CMK (cell line): Measurements from ENCODE around the gene PHKA2.

Experiments used
- DNase-seq: peaks from one replicate; pipeline ENCODE4 v3.0.0-alpha.2; 2010; ENCODE audit warnings: low read depth

Gene PHKA2

DNA sequence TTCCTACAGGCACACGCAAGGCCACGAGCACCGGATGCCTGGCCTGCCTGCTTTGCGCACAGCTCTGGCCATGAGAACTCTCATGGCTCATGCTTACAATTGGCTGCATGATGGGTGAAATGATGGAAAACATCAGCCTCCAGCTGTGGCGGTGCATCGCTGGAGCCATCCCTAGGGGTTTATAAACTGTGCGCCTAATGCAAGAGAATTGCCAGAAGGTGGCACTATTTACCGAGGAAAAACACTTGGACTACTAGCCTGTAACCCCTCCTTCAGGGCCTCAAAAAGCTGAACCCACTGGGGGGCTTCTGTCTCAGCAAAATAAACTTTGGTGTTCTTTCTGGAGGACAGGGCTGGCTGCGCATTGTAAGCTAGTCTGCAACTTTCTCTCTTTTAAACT, 51.9 kb downstream of the PHKA2 start:
- no peak for DNase-seq

DNA sequence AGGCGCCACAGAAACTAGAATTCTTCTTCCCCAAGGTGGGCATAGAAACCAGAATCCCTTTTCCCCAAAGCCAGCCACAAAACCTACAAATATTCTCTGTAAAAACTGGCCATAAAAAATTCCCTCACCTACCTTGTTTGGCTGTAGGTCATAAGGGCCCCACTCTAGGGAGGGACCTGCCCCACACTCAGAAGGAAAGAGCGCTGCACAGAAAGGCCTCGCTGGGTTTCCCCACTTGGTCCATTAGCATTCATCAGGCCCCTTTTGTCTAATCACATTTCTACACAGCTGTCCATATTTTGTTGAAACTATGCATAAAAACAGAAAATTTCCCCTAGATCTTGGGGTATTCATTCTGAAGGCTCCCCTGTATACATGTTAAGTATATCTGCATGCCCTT, 54.1 kb downstream of the PHKA2 start:
- DNase-seq = no peak

- DNase-seq = no peak
Observed at GRCh38 chrX:18927558-18927957, 56.4 kb downstream of the PHKA2 start.

DNA sequence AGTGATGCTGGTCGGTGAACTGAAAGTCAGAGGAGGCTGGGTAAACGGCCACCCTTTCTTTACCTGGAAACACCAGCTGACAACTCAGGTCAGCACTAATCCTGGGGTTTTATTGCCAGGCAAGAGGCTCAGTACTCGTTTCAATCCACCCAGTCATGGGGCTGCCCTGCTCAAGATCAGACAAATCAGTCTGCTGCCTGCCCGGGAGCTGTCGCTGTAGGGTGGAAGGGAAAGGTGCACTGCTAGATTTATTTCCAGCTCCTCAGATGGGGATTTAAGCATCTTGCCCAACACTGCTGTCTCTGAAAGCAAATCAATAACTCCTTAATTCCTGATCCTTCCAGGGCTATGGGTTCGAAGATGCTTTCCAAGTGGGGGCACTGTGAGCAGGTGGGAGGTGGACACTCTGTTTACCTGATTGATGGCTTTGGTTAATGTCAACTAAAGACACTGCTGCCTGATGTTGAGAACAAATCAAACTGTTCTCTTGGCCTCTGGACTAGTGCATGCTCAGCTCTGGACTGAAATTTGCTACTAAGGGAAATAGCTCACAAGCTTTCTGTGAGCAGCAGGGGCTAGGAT, 59.3 kb downstream of the PHKA2 start:
- DNase-seq = no peak

GRCh38 chrX:18920566-18920965, 63.3 kb downstream of the PHKA2 start:
- DNase-seq = no peak

DNA sequence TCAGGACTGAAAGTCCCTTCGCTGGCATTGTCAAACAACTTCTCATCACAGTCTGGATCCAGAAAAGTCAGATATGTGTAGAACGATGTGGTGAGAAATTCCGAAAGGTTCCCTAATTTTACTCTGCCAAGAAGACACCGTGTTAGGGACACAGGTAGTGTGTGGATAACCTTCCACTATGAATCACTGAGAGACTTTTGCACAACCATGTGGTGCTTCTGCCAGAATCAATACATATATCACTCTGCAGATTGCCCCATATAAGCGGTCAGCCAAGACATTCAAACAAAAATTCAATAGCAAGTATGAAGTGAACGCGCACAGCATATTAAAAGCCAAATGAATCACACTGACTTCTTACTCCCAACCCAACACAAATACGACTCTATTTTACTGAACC, 63.8 kb downstream of the PHKA2 start:
- DNase-seq = no peak

- DNase-seq = no peak
Observed at GRCh38 chrX:18917831-18918230, 66.1 kb downstream of the PHKA2 start.

DNA sequence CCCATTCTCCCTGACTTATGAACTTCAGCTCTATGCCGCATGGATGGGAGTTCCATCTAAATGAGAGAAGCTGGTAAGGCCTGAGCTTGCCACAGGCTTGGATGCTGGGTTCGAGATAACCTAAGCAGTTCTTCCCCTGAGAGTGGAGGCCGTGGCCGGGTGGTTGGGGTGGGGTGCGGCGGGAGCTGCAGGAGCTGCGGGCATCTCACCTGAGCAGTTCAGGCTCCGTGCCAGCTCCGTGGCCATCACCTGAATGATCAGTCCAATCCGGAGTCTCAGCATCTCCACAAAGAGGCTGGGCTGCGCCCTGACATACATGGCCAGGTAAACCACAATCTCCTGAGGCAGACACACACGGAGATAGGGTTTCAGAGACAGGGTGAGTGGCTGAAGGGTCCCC, 77.6 kb downstream of the PHKA2 start:
- no peak for DNase-seq

GRCh38 chrX:18900401-18900976, 83.4 kb downstream of the PHKA2 start:
- DNase-seq = no peak

- DNase-seq = no peak
Observed at GRCh38 chrX:18899796-18900380, 84.0 kb downstream of the PHKA2 start.

GRCh38 chrX:18898492-18898891, 85.4 kb downstream of the PHKA2 start:
- no peak for DNase-seq

- DNase-seq = no peak
Observed at GRCh38 chrX:18898091-18898490, 85.8 kb downstream of the PHKA2 start.

DNA sequence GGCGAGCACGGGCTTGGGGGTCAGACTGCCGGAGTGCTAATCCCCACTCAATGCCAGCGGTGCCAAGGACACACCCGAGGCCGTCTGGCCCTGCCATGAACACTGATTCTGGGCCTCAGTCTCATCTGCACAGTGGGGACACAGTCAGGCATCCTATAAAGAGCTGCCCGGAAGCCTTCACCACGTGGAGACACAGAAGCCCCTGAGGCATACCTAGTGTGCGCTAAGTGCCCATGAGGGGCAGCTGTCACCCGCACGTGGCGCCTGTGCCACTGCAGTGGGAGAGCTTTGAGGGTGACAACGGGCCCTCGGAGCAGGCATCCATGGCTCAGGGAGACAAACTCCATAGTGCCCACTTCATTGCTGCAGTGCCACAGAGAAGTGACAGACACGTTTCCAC, 86.3 kb downstream of the PHKA2 start:
- DNase-seq = no peak

- DNase-seq = no peak
Observed at GRCh38 chrX:18896680-18897544, 87.0 kb downstream of the PHKA2 start.

DNA sequence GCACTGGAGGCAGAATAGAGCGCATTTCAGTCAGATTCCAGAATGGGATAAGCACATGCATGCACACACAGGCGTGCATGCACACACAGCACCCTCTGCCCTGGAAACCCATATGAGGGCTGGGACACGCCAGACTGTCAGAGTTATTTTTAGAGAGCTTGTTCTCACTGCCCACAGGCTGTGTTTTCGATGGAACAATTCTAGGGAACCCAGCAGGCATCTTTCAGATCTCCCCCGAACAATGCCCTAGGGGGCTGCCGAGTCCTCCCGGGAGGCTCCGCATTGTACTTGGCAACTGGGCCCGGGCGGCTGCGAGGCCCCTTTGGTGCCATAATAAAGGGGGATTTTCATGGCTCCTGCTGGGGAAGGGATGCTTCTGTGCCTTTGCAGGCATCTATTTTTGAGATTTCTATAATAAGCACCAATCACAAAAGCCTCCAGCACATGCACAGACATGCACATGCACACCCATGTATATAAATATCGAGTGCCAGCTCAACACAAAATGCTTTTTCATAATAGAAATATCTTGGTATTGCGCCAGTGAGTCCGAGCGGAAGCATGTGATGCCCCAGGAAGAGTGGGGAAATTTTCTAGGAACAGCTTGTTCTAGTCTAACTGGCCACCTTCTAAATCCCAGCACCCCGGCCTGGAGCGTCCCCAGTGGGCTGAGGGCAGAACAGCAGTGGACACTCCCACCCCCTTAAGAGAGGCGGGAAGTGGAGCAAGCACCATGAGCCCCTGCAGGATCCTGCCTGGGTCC, 88.5 kb downstream of the PHKA2 start:
- no peak for DNase-seq

GRCh38 chrX:18894156-18894555, 89.8 kb downstream of the PHKA2 start:
- DNase-seq = no peak

DNA sequence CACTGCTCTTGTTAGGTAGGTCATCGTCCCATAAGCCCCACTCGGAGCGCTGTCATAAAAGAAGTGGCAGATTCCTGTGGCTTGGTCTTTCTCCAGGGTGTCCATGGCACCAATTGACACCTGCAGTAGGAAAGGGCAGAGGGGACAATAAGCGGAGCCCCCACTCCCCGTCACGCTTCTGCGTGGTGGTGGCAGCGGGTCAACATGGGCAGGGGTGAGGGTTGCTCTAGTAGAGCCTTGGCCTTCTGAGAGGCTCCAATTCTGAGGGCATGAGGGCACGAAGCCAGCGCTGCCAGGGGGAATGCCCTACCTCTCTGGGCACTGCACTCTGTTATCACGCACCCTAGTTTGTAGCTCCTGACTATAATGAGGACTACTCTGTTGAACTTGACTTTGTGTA, 90.4 kb downstream of the PHKA2 start:
- DNase-seq = no peak

DNA sequence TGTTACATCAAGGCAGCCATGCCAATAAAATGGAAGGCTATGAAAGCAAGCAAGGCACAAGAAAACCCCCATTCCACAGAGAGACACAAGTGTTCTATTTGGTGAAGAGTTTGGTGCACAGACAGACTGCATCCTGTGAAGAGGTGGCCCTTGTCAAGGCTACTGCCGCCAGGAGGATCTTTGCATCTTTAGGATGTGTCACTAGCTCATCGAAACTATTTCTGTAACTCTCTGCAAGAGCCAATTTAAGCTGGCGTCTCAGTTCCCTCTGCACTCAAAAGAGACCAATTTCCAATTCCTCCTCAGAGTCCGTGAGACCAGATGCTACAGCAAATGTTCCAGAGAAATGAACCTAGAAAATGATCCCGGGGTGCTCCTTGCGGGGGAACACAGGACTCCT, 91.0 kb downstream of the PHKA2 start:
- DNase-seq = no peak

- no peak for DNase-seq
Observed at GRCh38 chrX:18891548-18891945, 92.4 kb downstream of the PHKA2 start.

DNA sequence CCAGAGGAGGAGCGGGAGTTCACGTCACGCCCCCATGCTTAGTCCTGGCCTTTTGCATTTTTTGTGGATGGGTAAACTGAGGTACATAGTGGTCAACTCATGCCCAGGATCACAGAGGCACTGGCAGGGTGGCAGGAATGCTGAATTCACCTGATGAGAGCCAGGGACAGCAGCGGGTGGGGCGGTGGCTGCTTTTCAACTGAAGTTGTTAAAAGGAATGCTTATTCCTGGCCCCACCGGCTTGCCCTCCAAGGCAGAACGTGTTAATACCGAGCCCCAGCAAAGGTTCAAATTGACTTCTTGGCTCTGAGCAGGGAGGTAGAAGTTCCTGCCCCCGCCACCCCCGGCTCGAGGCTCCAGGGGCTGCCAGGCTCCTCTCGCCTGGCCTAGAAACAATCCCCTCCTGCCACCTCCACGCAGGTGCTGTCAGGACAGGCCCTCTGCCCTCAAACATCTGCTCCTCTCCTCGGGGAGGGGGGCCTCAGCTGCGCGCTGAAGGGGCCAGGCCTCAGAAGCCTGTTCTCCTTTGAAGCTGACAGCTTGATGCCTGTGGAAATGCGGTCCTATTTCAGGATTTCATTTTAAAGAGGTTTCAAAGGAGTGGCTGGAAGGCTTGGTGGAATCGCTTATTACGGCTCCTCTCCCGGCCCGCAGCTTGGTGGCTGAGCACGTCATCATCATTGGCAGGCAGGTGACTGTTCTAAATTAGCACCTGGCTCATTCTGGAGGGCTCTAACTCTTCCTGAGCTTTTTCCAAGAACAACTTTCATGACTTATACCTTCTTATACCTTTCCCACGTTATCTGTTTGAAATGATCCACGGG, 93.0 kb downstream of the PHKA2 start:
- no peak for DNase-seq

- no peak for DNase-seq
Observed at GRCh38 chrX:18890049-18890381, 93.9 kb downstream of the PHKA2 start.
